Choroid plexus epithelial cell (primary cell): ENCODE data around the gene RPL35A.

Experiments used
- DNase-seq: peaks from one replicate; pipeline ENCODE4 v3.0.0-alpha.2; 2010; ENCODE audit warnings: low read depth
- H3K4me3 ChIP-seq: 2 replicates; pipeline ENCODE4 v1.5.1; 2011; ENCODE audit warnings: low read depth, mild to moderate bottlenecking, control low read depth, low read length, moderate library complexity
- TF ChIP-seq, protein P1 (sequence below): conservative IDR thresholded peaks from 2 replicates; pipeline ENCODE4 v1.5.1; 2011; ENCODE audit warnings: low read depth, mild to moderate bottlenecking, control low read depth, inconsistent platforms, low read length, moderate library complexity

RPL35A gene

DNA sequence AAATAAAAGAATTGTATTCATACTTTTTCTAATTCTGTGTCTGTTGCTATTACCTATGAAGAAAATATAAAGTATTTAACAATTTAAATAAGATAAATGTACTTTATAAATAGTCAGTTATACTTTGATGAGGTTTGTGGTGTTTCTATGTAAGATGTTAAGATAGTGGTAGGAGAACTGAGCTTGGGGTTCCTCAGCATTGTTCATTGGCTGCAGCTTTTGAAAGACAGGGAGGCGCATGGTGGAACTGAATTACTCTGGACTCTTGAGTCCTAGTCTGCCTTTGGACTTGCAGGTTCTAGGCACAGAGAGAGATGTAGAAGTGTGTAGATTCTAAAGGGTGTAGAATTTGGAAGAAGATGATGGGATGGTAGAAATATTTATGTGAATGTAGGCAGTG is 33.1 kb downstream of the RPL35A start:
- no peak overlapping the region for H3K4me3 ChIP-seq
- DNase-seq: no peak
- TF ChIP-seq, protein P1, sequence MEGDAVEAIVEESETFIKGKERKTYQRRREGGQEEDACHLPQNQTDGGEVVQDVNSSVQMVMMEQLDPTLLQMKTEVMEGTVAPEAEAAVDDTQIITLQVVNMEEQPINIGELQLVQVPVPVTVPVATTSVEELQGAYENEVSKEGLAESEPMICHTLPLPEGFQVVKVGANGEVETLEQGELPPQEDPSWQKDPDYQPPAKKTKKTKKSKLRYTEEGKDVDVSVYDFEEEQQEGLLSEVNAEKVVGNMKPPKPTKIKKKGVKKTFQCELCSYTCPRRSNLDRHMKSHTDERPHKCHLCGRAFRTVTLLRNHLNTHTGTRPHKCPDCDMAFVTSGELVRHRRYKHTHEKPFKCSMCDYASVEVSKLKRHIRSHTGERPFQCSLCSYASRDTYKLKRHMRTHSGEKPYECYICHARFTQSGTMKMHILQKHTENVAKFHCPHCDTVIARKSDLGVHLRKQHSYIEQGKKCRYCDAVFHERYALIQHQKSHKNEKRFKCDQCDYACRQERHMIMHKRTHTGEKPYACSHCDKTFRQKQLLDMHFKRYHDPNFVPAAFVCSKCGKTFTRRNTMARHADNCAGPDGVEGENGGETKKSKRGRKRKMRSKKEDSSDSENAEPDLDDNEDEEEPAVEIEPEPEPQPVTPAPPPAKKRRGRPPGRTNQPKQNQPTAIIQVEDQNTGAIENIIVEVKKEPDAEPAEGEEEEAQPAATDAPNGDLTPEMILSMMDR: no peak

DNA sequence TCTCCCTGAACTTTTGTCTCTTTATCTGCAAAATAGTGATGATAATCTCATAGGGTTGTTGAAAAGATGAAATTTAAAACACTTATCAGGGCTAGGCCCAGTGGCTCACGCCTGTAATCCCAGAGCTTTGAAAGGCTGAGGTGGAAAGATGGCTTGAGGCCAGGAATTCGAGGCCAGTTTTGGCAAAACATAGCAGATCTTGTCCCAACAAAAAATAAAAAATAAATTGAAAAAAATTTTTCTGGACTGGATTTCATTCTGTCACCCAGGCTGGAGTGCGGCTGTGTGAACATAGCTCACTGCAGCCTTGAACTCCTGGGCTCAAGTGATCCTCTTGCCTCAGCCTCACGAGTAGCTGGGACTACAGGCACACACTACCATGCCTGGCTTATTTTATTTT is 39.7 kb downstream of the RPL35A start:
- TF ChIP-seq, protein P1: no peak
- no peak for DNase-seq
- H3K4me3 ChIP-seq: no peak overlapping the region

DNA sequence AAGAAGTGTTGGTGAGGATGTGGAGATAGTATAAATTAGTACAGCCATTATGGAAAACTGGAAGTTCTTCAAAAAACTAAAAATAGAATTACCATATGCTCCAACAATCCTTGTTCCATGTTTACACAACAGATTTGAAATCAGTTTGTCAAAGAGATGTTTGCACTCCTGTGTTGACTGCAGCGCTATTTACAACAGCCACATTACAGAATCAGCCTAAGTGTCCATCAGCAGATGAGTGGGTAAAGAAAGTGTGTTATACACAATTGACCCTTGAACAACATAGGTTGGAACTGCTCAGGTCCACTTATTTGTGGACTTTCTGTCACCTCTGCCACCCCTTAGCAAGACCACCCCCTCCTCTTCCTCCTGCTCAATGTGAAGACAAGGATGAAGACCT is 44.7 kb downstream of the RPL35A start:
- H3K4me3 ChIP-seq: no peak overlapping the region
- no peak for DNase-seq
- TF ChIP-seq, protein P1: no peak

DNA sequence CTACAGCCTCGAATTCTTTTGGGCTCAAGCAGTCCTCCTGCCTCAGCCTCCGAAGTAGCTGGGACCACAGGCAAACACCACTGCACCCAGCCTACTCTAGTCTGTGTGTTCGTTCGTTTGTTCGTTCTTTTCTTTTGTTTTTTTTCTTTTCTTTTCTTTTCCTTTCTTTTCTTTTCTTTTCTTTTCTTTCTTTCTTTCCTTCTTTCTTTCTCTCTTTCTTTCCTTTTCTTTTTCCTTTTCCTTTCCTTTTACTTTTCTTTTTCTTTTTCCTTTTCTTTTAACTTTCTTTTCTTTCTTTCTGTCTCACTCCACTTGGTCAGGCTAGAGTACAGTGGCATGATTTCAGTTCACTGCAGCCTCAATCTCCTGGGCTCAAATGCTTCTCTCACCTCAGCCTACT is 46.9 kb downstream of the RPL35A start:
- DNase-seq: no peak
- TF ChIP-seq, protein P1: no peak
- no peak overlapping the region for H3K4me3 ChIP-seq

DNA sequence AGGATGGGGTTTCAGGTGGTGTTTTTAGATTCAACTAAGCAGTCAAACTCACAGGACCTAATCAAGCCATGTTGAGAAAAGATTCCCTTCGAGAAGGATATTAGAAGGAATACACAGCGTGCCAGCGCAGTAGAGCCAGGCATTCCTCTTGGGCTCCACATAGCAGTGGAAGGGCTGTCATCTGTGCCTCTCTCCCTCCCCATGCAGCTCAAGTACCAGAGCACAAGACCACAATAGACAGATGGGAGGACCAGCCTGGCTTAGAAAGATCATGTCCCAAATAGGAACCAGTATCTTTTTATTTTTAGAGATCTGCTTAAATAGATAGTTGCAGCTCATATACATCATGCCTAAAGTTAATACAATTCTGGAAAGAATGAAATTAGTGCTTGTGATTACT is 47.9 kb downstream of the RPL35A start:
- H3K4me3 ChIP-seq: no peak overlapping the region
- DNase-seq: no peak
- TF ChIP-seq, protein P1: no peak
